ENCODE measurements around the gene TPPP3. TPM values are rescaled to one million over a fixed set of nuclear protein-coding genes. Genes with fewer than 3 reads are reported as not detected.
A peak's percentile ranks its signal among the peaks of the same experiment; 100 is the strongest.

The TPPP3 gene
- total RNA-seq, 4 donors from 2014 or later = 14.8 to 111 (median 55.0) TPM

DNA sequence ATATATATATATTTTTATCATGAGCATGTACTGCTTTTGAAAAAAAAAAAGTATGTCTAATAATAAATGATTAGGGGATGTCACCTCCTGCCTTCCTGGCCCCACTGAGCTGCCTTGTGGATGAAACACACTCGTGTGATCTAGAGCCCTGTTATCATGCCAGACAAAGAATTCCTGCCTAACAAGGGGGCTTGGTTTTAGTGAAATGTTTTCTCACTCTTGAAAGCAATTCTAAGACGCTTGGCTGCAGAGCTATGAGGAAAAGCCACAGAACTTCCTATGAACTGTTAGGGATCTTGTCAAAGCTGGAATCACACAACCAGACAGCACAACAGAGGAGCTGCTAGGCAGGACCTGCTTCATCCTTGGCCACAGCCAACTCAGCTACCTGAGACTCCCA, 19.0 kb upstream of the TPPP3 start:
- no peak for ATAC-seq

DNA sequence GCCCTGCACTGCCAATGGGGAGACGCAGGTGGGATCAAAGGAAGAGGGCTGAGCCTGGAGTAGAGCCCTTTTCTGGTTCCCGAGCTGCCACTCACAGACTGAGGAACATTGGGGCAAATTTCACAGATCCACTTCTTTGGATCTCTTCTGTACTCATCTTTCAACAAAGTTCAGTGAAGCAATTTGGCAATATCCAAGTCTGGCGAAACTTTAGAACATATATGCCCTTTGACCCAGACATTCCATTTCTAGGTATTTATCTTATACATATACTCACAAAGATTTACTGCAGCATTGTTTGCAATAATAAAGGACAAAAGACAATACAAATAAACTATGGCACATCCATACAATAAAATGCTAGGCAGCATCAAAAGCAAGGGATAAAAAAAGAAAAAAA, 18.0 kb upstream of the TPPP3 start:
- no peaks in the 10 kb centered on the region for H3K9me3 ChIP-seq
- H3K4me3 ChIP-seq = no peak overlapping the region
- H3K4me1 ChIP-seq = peaks cover 0 to 30% (median 10%) of the 10 kb centered on the region in 3 donors
- peaks cover 0 to 6% of the 10 kb centered on the region in 2 donors for H3K36me3 ChIP-seq
- 80 to 92% methylated on average over 3 of the region's 3 CpGs for WGBS, 2 donors (ENCODE audit: low coverage in 1 of 2)
- H3K27me3 ChIP-seq = no peaks in the 10 kb centered on the region
- ATAC-seq = no peak
- no peak for TF ChIP-seq POLR2A (IDR thresholded peaks at IDR 0.05)
- TF ChIP-seq, protein P1, sequence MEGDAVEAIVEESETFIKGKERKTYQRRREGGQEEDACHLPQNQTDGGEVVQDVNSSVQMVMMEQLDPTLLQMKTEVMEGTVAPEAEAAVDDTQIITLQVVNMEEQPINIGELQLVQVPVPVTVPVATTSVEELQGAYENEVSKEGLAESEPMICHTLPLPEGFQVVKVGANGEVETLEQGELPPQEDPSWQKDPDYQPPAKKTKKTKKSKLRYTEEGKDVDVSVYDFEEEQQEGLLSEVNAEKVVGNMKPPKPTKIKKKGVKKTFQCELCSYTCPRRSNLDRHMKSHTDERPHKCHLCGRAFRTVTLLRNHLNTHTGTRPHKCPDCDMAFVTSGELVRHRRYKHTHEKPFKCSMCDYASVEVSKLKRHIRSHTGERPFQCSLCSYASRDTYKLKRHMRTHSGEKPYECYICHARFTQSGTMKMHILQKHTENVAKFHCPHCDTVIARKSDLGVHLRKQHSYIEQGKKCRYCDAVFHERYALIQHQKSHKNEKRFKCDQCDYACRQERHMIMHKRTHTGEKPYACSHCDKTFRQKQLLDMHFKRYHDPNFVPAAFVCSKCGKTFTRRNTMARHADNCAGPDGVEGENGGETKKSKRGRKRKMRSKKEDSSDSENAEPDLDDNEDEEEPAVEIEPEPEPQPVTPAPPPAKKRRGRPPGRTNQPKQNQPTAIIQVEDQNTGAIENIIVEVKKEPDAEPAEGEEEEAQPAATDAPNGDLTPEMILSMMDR (IDR thresholded peaks at IDR 0.05) = no peak
- no peak for TF ChIP-seq POLR2AphosphoS5 (IDR thresholded peaks at IDR 0.05)
- TF ChIP-seq EP300 (IDR thresholded peaks at IDR 0.05) = no peak
- no peak overlapping the region for H3K27ac ChIP-seq

More for the DNA sequence above, 19.0 kb upstream of the TPPP3 start:
- Histone ChIP-seq H3K4me1 (peaks cover 0 to 29% (median 9%) of the 10 kb centered on the region in 3 donors), H3K27me3 (no peaks in the 10 kb centered on the region), H3K9me3 (no peaks in the 10 kb centered on the region), H3K36me3 (peaks cover 0 to 6% of the 10 kb centered on the region in 2 donors), H3K4me3 (no peak overlapping the region), H3K27ac (no peak overlapping the region)
- WGBS, 2 donors (ENCODE audit: low coverage in 1 of 2) = 36 to 61% methylated on average over 2 of the region's 2 CpGs
- TF ChIP-seq POLR2AphosphoS5 (IDR thresholded peaks at IDR 0.05) (no peak), POLR2A (IDR thresholded peaks at IDR 0.05) (no peak), EP300 (IDR thresholded peaks at IDR 0.05) (no peak)
- TF ChIP-seq, protein P1 (IDR thresholded peaks at IDR 0.05) = no peak

DNA sequence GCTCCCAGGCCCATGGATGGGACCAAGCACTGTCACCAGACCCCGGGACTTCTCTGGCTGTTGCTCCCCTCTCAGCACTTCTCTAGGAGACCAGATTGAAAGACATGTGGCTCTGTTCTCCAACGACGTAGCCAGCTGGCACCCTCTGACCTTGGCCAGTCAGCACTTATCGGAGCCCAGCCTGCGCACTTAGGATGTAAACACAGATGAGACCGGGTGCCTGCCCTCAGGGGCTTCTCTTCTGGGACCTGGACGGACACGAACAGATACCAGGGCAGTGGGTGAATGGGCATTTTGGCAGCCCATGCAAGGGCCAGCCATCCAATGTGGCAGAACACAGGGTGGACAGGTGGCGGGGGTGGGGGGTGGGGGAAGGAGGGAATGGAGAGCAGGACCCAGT, 16.3 kb upstream of the TPPP3 start:
- TF ChIP-seq EP300 (IDR thresholded peaks at IDR 0.05) (no peak), POLR2A (IDR thresholded peaks at IDR 0.05) (no peak), POLR2AphosphoS5 (IDR thresholded peaks at IDR 0.05) (no peak)
- TF ChIP-seq, protein P1 (IDR thresholded peaks at IDR 0.05) = no peak
- WGBS, 2 donors (ENCODE audit: low coverage in 1 of 2) = 83% methylated on average over 1 of the region's 9 CpGs; no CpG with 5 or more reads in 1 of the 2 donors

DNA sequence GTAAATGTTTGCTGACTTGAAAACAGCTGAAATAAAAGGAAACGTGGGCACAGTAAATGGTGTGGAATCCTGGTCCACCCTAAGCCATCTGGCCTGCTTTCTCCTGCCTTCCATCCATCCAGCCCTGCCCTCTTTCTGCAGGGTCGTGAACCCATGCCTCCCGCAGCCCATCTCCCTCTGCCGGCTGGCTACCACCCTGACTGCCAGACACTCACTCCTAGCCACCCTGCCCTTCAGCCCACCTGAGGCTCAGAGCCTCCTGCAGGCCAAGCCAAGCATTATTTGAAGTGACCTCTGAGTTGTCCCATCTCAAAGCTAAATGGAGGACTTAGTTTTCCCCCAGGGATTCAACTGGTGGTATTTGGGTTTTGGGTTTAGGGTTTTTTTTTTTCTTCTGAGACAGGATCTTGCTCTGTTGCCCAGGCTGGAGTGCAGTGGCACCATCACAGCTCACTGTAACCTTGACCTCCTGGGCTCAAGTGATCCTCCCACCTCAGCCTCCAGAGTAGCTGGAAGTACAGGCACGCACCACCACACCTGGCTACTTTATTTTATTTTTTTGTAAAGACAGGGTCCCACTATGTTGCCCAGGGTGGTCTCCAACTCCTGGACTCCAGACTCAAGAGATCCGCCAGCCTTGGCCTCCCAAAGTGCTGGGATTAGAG, 14.6 kb upstream of the TPPP3 start:
- no peak for ATAC-seq
- H3K27ac ChIP-seq = peak overlapping the region in 2 of 4 donors; percentile 68 to 76

More for the DNA sequence above, 16.3 kb upstream of the TPPP3 start:
- Histone ChIP-seq H3K27ac (no peak overlapping the region), H3K36me3 (peaks cover 0 to 12% of the 10 kb centered on the region in 2 donors), H3K4me1 (peaks cover 0 to 25% (median 11%) of the 10 kb centered on the region in 3 donors), H3K27me3 (no peaks in the 10 kb centered on the region), H3K4me3 (no peak overlapping the region), H3K9me3 (no peaks in the 10 kb centered on the region)
- ATAC-seq = no peak

More for the DNA sequence above, 14.6 kb upstream of the TPPP3 start:
- Histone ChIP-seq H3K4me1 (peaks cover 0 to 17% (median 11%) of the 10 kb centered on the region in 3 donors), H3K27me3 (no peaks in the 10 kb centered on the region), H3K9me3 (no peaks in the 10 kb centered on the region), H3K36me3 (peaks cover 0 to 18% of the 10 kb centered on the region in 2 donors), H3K4me3 (no peak overlapping the region)
- WGBS, 2 donors (ENCODE audit: low coverage in 1 of 2) = 61 to 83% methylated on average over 5 of the region's 6 CpGs
- TF ChIP-seq, protein P1 (IDR thresholded peaks at IDR 0.05) = no peak
- TF ChIP-seq EP300 (IDR thresholded peaks at IDR 0.05) (no peak), POLR2A (IDR thresholded peaks at IDR 0.05) (no peak), POLR2AphosphoS5 (IDR thresholded peaks at IDR 0.05) (no peak)

Data from gastroesophageal sphincter (tissue), 4 donors.